ENCODE data around the gene OR10A4. TPM values are rescaled to one million over a fixed set of nuclear protein-coding genes. Genes with fewer than 3 reads are reported as not detected.

The OR10A4 gene
- total and polyA plus RNA-seq, 2 of the 4 experiments (the other 2 are of a cell fraction): not detected

GRCh38 chr11:6911378-6911777 is 35.0 kb downstream of the OR10A4 start:
- no peaks in the 10 kb centered on the region for H3K9me1 ChIP-seq (ENCODE audit: insufficient read depth, low read length)
- BruUV-seq (replicated peaks): no TSS peak
- POLR2A ChIA-PET (ENCODE audit: unreplicated experiment): no interaction called here
- WGBS, 2 experiments (ENCODE audit: extremely low coverage in 2 of 2, insufficient read length in 1 of 2): no CpG with 5 or more reads among the region's 3 CpGs
- no peak overlapping the region for H3K27ac ChIP-seq (ENCODE audit: insufficient read depth, low read length)
- no peaks in the 10 kb centered on the region for H3K4me1 ChIP-seq (ENCODE audit: control insufficient read depth, insufficient read depth, low read length)
- no peak overlapping the region for H3K56ac ChIP-seq (ENCODE audit: extremely low read depth, insufficient read depth, low read length)
- no peaks in the 10 kb centered on the region for H4K20me1 ChIP-seq (ENCODE audit: insufficient read depth, low read length)
- no peak overlapping the region for H2BK120ac ChIP-seq (ENCODE audit: low read depth, low read length)
- H3K18ac ChIP-seq (ENCODE audit: low read depth, low read length): no peak overlapping the region
- no peak overlapping the region for H3K23ac ChIP-seq (ENCODE audit: low read depth, low read length)
- H2AK5ac ChIP-seq (ENCODE audit: low read depth, low read length): no peak overlapping the region
- DNase-seq (no peak), ATAC-seq (ENCODE audit: low read depth) (no peak)
- no peaks in the 10 kb centered on the region for H3K9me3 ChIP-seq (ENCODE audit: control insufficient read depth, insufficient read depth, low read length)
- no peak overlapping the region for H2AK9ac ChIP-seq (replicated peaks; ENCODE audit: low read depth, low read length, poor library complexity)
- no peaks in the 10 kb centered on the region for H3K27me3 ChIP-seq (ENCODE audit: control insufficient read depth, insufficient read depth, low read length)
- H3K4me2 ChIP-seq (ENCODE audit: low read depth, low read length): no peak overlapping the region
- no peak overlapping the region for H4K5ac ChIP-seq (ENCODE audit: low read depth, low read length)
- H2AFZ ChIP-seq (replicated peaks; ENCODE audit: low read length, poor library complexity): no peak overlapping the region
- intact Hi-C loops (cut with micrococcal nuclease): no loop called here
- in situ Hi-C loops (cut with MboI; ENCODE audit: low sequenced_read_pairs): no loop called here
- no peaks in the 10 kb centered on the region for H3K36me3 ChIP-seq (ENCODE audit: control insufficient read depth, insufficient read depth, low read length)
- no peak overlapping the region for H4K8ac ChIP-seq (ENCODE audit: low read depth in 2 of 2, low read length in 2 of 2)
- no peak overlapping the region for H2BK15ac ChIP-seq (ENCODE audit: low read depth, low read length)
- TF ChIP-seq CHD1 (IDR thresholded peaks at IDR 0.05; ENCODE audit: low read depth, low read length) (no peak), MXI1 (IDR thresholded peaks at IDR 0.05; ENCODE audit: borderline replicate concordance, low read depth, low read length) (no peak), MAFK (IDR thresholded peaks at IDR 0.05; ENCODE audit: low read depth, low read length) (peak; percentile 44)
- no peak overlapping the region for H3K9ac ChIP-seq (ENCODE audit: low read depth, low read length)
- H3K4me3 ChIP-seq (ENCODE audit: insufficient read depth, low read depth, low read length): no peak overlapping the region
- H4K91ac ChIP-seq (ENCODE audit: insufficient read depth, low read depth, low read length): no peak overlapping the region
- CTCF ChIA-PET: no interaction called here
- dilution Hi-C loops (cut with HindIII; ENCODE audit: low sequenced_read_pairs, unreplicated experiment): no loop called here
- H3K4ac ChIP-seq (ENCODE audit: low read depth, low read length): no peak overlapping the region
- no peaks in the 10 kb centered on the region for H3K79me1 ChIP-seq (ENCODE audit: low read depth in 1 of 2, low read length in 2 of 2)
- no peak overlapping the region for H2BK5ac ChIP-seq (ENCODE audit: low read depth, low read length, poor library complexity, severe bottlenecking)
- no peak overlapping the region for H3K14ac ChIP-seq (replicated peaks; ENCODE audit: low read depth, low read length)
- H2BK20ac ChIP-seq (ENCODE audit: low read depth, low read length): no peak overlapping the region

Data from IMR-90 (cell line).